SK-N-SH (cell line): ENCODE results near the gene RAD51B. TPM values are rescaled to one million over a fixed set of nuclear protein-coding genes. Genes with fewer than 3 reads are reported as not detected.
A peak's percentile ranks its signal among the peaks of the same experiment; 100 is the strongest.

Experiments used
- CTCF ChIA-PET: fragments of 300-600, 350-600 bp; formaldehyde crosslinking; extraction: SDS; loops from one replicate; lab custom pipeline; 2021; lab: Yijun Ruan, JAX
- POLR2A ChIA-PET: fragments of 350-600 bp; sonication (Branson Sonifier 250); formaldehyde crosslinking; extraction: SDS; loops from one replicate; lab custom pipeline; 2020; ENCODE audit warnings: antibody characterized with exemption, inconsistent platforms; lab: Yijun Ruan, JAX
- DNase-seq: peaks from one replicate; pipeline ENCODE4 v3.0.0; 2012
- H2AFZ ChIP-seq: fragments of 200-600 bp; sonication (generic); 2 replicates; pipeline ENCODE4 v1.8.1; 2016; ENCODE audit warnings: antibody characterized with exemption, mild to moderate bottlenecking, low read depth
- H3F3A ChIP-seq: fragments of 200-600 bp; sonication (generic); replicated peaks from 2 replicates; pipeline ENCODE3; 2016; ENCODE audit warnings: antibody characterized with exemption, mild to moderate bottlenecking; ENCODE audit not compliant: insufficient read depth
- H3K27ac ChIP-seq, 2 experiments: fragments of 200-500 bp in 1 of 2; fragments of 200-600 bp in 1 of 2; sonication (Bioruptor generic) in 1 of 2; sonication (generic), shearing (Covaris generic) in 1 of 2; 2 replicates each; pipeline versions ENCODE4 v1.5.1 to v1.6.1; 2014 to 2016; ENCODE audit warnings: low read depth in 2 of 2, inconsistent platforms in 1 of 2, low read length in 1 of 2, mild to moderate bottlenecking in 1 of 2, mixed read lengths in 1 of 2
- H3K27me3 ChIP-seq: fragments of 200-600 bp; sonication (generic), shearing (Covaris generic); 2 replicates; pipeline ENCODE4 v1.6.1; 2016; ENCODE audit warnings: mixed run types; ENCODE audit not compliant: insufficient read depth
- H3K36me3 ChIP-seq, 2 experiments: fragments of 200-500 bp in 1 of 2; fragments of 200-600 bp in 1 of 2; sonication (Bioruptor generic) in 1 of 2; sonication (generic) in 1 of 2; replicated peaks in 1 of 2; 2 replicates each; pipeline versions ENCODE3 to v1.5.1; 2014 to 2016; ENCODE audit warnings: low read length in 1 of 2, mild to moderate bottlenecking in 1 of 2; ENCODE audit not compliant: insufficient read depth in 2 of 2, control insufficient read depth in 1 of 2
- H3K4me1 ChIP-seq, 2 experiments: fragments of 200-500 bp in 1 of 2; fragments of 200-600 bp in 1 of 2; sonication (Bioruptor generic) in 1 of 2; sonication (generic), shearing (Covaris generic) in 1 of 2; 2 replicates each; pipeline versions ENCODE4 v1.5.1 to v1.6.1; 2014 to 2016; ENCODE audit warnings: low read depth in 1 of 2, low read length in 1 of 2, mixed run types in 1 of 2; ENCODE audit not compliant: insufficient read depth in 2 of 2, control insufficient read depth in 1 of 2
- H3K4me2 ChIP-seq: fragments of 200-600 bp; sonication (generic), shearing (Covaris generic); 2 replicates; pipeline ENCODE4 v1.6.1; 2017; ENCODE audit warnings: mixed run types
- H3K4me3 ChIP-seq, 2 experiments: fragments of 200-500 bp in 1 of 2; fragments of 200-600 bp in 1 of 2; sonication (Bioruptor generic) in 1 of 2; sonication (generic), shearing (Covaris generic) in 1 of 2; 2 replicates each; pipeline versions ENCODE4 v1.5.1 to v1.8.1; 2014 to 2016; ENCODE audit warnings: low read depth in 2 of 2, inconsistent platforms in 1 of 2, low read length in 1 of 2, mild to moderate bottlenecking in 1 of 2, mixed read lengths in 1 of 2, moderate library complexity in 1 of 2
- H3K79me2 ChIP-seq: fragments of 200-600 bp; sonication (generic); 2 replicates; pipeline ENCODE4 v1.8.1; 2017; ENCODE audit warnings: mild to moderate bottlenecking; ENCODE audit not compliant: insufficient read depth
- H3K9ac ChIP-seq: fragments of 200-600 bp; sonication (generic); 2 replicates; pipeline ENCODE4 v1.6.1; 2017; ENCODE audit warnings: mixed run types
- H3K9me2 ChIP-seq: fragments of 200-600 bp; sonication (generic); 2 replicates; pipeline ENCODE4 v1.6.1; 2017; ENCODE audit warnings: mixed run types
- H3K9me3 ChIP-seq: fragments of 200-600 bp; sonication (generic); 2 replicates; pipeline ENCODE4 v1.6.1; 2017; ENCODE audit warnings: mixed run types, mild to moderate bottlenecking, moderate library complexity
- H4K20me1 ChIP-seq: fragments of 200-600 bp; sonication (generic); 2 replicates; pipeline ENCODE4 v1.6.1; 2017; ENCODE audit warnings: mild to moderate bottlenecking, mixed run types; ENCODE audit not compliant: insufficient read depth
- ELF1 ChIP-seq: IDR thresholded peaks from 2 replicates; pipeline ENCODE4 v1.4.0; 2012
- FOSL2 ChIP-seq: IDR thresholded peaks from 2 replicates; pipeline ENCODE4 v1.4.0; 2012; ENCODE audit warnings: low read depth, mild to moderate bottlenecking, moderate library complexity, borderline replicate concordance
- JUND ChIP-seq: IDR thresholded peaks from 2 replicates; pipeline ENCODE4 v1.4.0; 2012
- RCOR1 ChIP-seq: fragments of 150-350 bp; IDR thresholded peaks from 2 replicates; pipeline ENCODE4 v1.6.1; 2017; ENCODE audit warnings: antibody characterized with exemption, low read length
- SIN3A ChIP-seq: IDR thresholded peaks from 2 replicates; pipeline ENCODE4 v1.6.1; 2012; ENCODE audit warnings: low read depth, mild to moderate bottlenecking, low read length, moderate library complexity, borderline replicate concordance
- TAF1 ChIP-seq: IDR thresholded peaks from 2 replicates; pipeline ENCODE4 v1.6.1; 2012; ENCODE audit warnings: low read depth, mild to moderate bottlenecking, low read length, moderate library complexity, borderline replicate concordance
- WGBS: methylation state at CpG from one replicate; pipeline ENCODE4 v1.1.6; 2017; ENCODE audit warnings: low lambda C conversion rate; 5-methylcytosine and 5-hydroxymethylcytosine counted together
- polyA plus RNA-seq, 3 experiments: library from polyadenylated mRNA; depleted of rRNA; stranded (reverse); fragments of >200 nt; gene quantifications; 2 replicates each; pipeline ENCODE4 v1.2.3, GENCODE V29; 2012
- TF ChIP-seq, protein P1 (sequence below): IDR thresholded peaks from 2 replicates; pipeline ENCODE4; 2012
- TF ChIP-seq, protein P2 (sequence below): IDR thresholded peaks from 2 replicates; pipeline ENCODE4 v1.4.0; 2012; ENCODE audit warnings: low read depth, borderline replicate concordance
- TF ChIP-seq, protein P3 (sequence below): fragments of 150-350 bp; IDR thresholded peaks from 2 replicates; pipeline ENCODE4 v1.6.1; 2017; ENCODE audit warnings: antibody characterized with exemption, low read length, low read depth, borderline replicate concordance
- TF ChIP-seq, protein P4 (sequence below): IDR thresholded peaks from 2 replicates; pipeline ENCODE4 v1.6.1; 2012; ENCODE audit warnings: mild to moderate bottlenecking, low read depth, low read length, moderate library complexity
- TF ChIP-seq, protein P5 (sequence below): fragments of 200-600 bp; sonication (generic); IDR thresholded peaks from 2 replicates; pipeline ENCODE4 v1.6.1; 2017; ENCODE audit warnings: antibody characterized with exemption, mild to moderate bottlenecking, moderate library complexity
- TF ChIP-seq, protein P6 (sequence below): fragments of 150-350 bp; IDR thresholded peaks from 2 replicates; pipeline ENCODE4 v1.6.1; 2016; ENCODE audit warnings: mild to moderate bottlenecking, low read depth, low read length

The RAD51B gene
- polyA plus RNA-seq, 1 of the 3 experiments (the other 2 are of a cell fraction), result 6.0 TPM

DNA sequence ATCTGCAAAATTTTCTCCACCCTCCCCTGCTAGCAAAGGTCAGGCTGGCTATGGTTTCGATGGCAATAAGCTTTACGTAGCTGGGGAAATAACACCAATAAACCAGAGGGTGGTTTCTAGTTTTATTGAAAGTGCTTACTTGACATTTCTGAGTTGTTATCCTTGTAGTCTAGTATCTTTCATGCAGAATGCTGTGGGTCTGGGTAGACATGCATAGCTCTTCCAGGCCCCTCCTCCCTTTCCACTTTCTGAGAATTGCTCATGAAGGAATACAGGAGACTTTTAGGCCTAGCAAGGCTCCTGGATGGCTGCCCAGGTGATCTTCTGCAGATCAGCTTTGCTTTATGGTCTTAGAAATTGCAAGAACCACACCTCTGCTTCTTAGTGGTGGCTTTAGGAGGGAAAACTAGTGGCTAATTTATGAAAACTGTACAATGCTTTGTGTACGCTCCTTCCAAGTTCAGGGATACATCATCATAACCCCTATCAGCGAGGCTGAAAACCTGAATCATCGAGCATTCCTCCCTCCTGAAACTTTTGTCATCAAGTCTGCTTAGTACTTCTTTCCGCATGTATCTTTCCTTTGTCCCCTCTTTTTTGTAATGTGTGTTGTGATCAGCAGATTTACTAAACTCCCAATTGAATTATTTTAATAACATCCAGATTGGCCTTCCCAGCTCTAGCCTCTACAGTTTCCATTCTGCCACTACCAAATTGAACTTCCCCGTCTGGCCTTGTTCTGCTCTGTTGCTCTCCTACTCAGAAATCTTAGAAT is 473.0 kb downstream of the RAD51B start:
- no peak overlapping the region for H3K4me3 ChIP-seq
- DNase-seq, result peak; percentile 21
- H3K27ac ChIP-seq, result peak overlapping the region in 1 of 2 experiments; percentile 45; a peak in 2 of 4 replicates
- no peaks in the 10 kb centered on the region for H3K79me2 ChIP-seq
- WGBS, result 87% methylated on average over 7 of the region's 7 CpGs
- POLR2A ChIA-PET, result no interaction called here
- no peak overlapping the region for H3K4me2 ChIP-seq
- H3F3A ChIP-seq, result no peaks in the 10 kb centered on the region
- no peaks in the 10 kb centered on the region for H3K9me2 ChIP-seq
- H2AFZ ChIP-seq, result no peak overlapping the region
- no peaks in the 10 kb centered on the region for H3K9me3 ChIP-seq
- TF ChIP-seq, protein P1, sequence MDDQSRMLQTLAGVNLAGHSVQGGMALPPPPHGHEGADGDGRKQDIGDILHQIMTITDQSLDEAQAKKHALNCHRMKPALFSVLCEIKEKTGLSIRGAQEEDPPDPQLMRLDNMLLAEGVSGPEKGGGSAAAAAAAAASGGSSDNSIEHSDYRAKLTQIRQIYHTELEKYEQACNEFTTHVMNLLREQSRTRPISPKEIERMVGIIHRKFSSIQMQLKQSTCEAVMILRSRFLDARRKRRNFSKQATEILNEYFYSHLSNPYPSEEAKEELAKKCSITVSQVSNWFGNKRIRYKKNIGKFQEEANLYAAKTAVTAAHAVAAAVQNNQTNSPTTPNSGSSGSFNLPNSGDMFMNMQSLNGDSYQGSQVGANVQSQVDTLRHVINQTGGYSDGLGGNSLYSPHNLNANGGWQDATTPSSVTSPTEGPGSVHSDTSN, result no peak
- no peak for TF ChIP-seq TAF1
- TF ChIP-seq, protein P2, sequence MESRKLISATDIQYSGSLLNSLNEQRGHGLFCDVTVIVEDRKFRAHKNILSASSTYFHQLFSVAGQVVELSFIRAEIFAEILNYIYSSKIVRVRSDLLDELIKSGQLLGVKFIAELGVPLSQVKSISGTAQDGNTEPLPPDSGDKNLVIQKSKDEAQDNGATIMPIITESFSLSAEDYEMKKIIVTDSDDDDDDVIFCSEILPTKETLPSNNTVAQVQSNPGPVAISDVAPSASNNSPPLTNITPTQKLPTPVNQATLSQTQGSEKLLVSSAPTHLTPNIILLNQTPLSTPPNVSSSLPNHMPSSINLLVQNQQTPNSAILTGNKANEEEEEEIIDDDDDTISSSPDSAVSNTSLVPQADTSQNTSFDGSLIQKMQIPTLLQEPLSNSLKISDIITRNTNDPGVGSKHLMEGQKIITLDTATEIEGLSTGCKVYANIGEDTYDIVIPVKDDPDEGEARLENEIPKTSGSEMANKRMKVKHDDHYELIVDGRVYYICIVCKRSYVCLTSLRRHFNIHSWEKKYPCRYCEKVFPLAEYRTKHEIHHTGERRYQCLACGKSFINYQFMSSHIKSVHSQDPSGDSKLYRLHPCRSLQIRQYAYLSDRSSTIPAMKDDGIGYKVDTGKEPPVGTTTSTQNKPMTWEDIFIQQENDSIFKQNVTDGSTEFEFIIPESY, result no peak
- TF ChIP-seq, protein P3, sequence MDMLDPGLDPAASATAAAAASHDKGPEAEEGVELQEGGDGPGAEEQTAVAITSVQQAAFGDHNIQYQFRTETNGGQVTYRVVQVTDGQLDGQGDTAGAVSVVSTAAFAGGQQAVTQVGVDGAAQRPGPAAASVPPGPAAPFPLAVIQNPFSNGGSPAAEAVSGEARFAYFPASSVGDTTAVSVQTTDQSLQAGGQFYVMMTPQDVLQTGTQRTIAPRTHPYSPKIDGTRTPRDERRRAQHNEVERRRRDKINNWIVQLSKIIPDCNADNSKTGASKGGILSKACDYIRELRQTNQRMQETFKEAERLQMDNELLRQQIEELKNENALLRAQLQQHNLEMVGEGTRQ, result no peak
- TF ChIP-seq, protein P4, sequence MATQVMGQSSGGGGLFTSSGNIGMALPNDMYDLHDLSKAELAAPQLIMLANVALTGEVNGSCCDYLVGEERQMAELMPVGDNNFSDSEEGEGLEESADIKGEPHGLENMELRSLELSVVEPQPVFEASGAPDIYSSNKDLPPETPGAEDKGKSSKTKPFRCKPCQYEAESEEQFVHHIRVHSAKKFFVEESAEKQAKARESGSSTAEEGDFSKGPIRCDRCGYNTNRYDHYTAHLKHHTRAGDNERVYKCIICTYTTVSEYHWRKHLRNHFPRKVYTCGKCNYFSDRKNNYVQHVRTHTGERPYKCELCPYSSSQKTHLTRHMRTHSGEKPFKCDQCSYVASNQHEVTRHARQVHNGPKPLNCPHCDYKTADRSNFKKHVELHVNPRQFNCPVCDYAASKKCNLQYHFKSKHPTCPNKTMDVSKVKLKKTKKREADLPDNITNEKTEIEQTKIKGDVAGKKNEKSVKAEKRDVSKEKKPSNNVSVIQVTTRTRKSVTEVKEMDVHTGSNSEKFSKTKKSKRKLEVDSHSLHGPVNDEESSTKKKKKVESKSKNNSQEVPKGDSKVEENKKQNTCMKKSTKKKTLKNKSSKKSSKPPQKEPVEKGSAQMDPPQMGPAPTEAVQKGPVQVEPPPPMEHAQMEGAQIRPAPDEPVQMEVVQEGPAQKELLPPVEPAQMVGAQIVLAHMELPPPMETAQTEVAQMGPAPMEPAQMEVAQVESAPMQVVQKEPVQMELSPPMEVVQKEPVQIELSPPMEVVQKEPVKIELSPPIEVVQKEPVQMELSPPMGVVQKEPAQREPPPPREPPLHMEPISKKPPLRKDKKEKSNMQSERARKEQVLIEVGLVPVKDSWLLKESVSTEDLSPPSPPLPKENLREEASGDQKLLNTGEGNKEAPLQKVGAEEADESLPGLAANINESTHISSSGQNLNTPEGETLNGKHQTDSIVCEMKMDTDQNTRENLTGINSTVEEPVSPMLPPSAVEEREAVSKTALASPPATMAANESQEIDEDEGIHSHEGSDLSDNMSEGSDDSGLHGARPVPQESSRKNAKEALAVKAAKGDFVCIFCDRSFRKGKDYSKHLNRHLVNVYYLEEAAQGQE, result no peak
- no peaks in the 10 kb centered on the region for H4K20me1 ChIP-seq
- H3K9ac ChIP-seq, result no peak overlapping the region
- no peaks in the 10 kb centered on the region for H3K36me3 ChIP-seq
- peaks cover 0 to 15% of the 10 kb centered on the region in 2 experiments; a peak in 3 of 4 replicates for H3K4me1 ChIP-seq
- CTCF ChIA-PET, result interaction anchor here (1.1 to 1.3 kb wide), 2 partner anchors 9 to 17 kb away, joined by 3 to 4 read pairs; no protein-coding TSS in a partner anchor
- no peaks in the 10 kb centered on the region for H3K27me3 ChIP-seq

DNA sequence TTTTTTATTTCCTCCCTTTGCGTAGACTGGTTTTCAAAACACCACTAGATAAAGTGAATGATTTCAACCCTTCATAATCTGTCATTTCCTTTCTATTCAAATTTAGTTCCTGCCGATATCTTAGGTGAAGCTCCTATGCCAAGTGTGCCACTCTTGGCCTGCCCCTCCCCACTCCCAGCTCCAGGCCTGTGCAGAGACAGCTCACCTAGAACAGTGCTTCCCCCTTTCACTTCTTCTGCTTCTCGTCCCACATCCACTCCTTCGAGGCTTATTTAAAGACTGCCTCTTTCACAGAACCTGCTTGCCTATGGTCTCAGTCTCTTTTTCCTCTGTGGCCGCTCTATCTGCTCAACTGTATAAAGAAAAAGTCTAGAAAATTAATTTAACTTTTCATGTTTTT is 473.8 kb downstream of the RAD51B start:
- no peaks in the 10 kb centered on the region for H3K9me3 ChIP-seq
- POLR2A ChIA-PET, result no interaction called here
- TF ChIP-seq SIN3A (no peak), ELF1 (no peak), RCOR1 (no peak), FOSL2 (no peak), JUND (no peak)
- TF ChIP-seq, protein P1, result no peak
- TF ChIP-seq, protein P5, sequence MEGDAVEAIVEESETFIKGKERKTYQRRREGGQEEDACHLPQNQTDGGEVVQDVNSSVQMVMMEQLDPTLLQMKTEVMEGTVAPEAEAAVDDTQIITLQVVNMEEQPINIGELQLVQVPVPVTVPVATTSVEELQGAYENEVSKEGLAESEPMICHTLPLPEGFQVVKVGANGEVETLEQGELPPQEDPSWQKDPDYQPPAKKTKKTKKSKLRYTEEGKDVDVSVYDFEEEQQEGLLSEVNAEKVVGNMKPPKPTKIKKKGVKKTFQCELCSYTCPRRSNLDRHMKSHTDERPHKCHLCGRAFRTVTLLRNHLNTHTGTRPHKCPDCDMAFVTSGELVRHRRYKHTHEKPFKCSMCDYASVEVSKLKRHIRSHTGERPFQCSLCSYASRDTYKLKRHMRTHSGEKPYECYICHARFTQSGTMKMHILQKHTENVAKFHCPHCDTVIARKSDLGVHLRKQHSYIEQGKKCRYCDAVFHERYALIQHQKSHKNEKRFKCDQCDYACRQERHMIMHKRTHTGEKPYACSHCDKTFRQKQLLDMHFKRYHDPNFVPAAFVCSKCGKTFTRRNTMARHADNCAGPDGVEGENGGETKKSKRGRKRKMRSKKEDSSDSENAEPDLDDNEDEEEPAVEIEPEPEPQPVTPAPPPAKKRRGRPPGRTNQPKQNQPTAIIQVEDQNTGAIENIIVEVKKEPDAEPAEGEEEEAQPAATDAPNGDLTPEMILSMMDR, result no peak
- TF ChIP-seq, protein P6, sequence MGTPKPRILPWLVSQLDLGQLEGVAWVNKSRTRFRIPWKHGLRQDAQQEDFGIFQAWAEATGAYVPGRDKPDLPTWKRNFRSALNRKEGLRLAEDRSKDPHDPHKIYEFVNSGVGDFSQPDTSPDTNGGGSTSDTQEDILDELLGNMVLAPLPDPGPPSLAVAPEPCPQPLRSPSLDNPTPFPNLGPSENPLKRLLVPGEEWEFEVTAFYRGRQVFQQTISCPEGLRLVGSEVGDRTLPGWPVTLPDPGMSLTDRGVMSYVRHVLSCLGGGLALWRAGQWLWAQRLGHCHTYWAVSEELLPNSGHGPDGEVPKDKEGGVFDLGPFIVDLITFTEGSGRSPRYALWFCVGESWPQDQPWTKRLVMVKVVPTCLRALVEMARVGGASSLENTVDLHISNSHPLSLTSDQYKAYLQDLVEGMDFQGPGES, result no peak

More for the DNA sequence above, 473.8 kb downstream of the RAD51B start:
- no peaks in the 10 kb centered on the region for H3K9me2 ChIP-seq
- no peak overlapping the region for H3K4me3 ChIP-seq
- peak overlapping the region in 1 of 2 experiments; percentile 45; a peak in 2 of 4 replicates for H3K27ac ChIP-seq
- H3K9ac ChIP-seq, result no peak overlapping the region
- no peaks in the 10 kb centered on the region for H3K36me3 ChIP-seq
- DNase-seq, result no peak
- H3K4me1 ChIP-seq, result peaks cover 0 to 15% of the 10 kb centered on the region in 2 experiments; a peak in 3 of 4 replicates
- WGBS, result 89% methylated on average over 5 of the region's 5 CpGs
- CTCF ChIA-PET, result interaction anchor here (1.3 kb wide), 1 partner anchor 8 kb away, joined by 3 read pairs; no protein-coding TSS in a partner anchor
- no peaks in the 10 kb centered on the region for H3K79me2 ChIP-seq
- no peak overlapping the region for H3K4me2 ChIP-seq
- no peaks in the 10 kb centered on the region for H4K20me1 ChIP-seq
- no peaks in the 10 kb centered on the region for H3K27me3 ChIP-seq
- no peak overlapping the region for H2AFZ ChIP-seq
- H3F3A ChIP-seq, result no peaks in the 10 kb centered on the region
